Uterus (tissue), 2 donors: ENCODE measurements around the gene GLIS1.

Experiments used
- CTCF ChIP-seq, 4 experiments: fragments of 200-600 bp in 2 of 4; fragments of 450-650 bp in 2 of 4; sonication (generic) in 2 of 4; IDR thresholded peaks; one replicate each; pipeline ENCODE4 v1.5.1; 2016 to 2019; ENCODE audit warnings: antibody characterized with exemption in 4 of 4, mild to moderate bottlenecking in 2 of 4, moderate library complexity in 1 of 4
- POLR2A ChIP-seq, 2 donors: fragments of 450-650 bp; IDR thresholded peaks; one replicate each; pipeline ENCODE4 v1.6.1; 2016; ENCODE audit warnings: antibody characterized with exemption in 2 of 2, mild to moderate bottlenecking in 1 of 2, moderate library complexity in 1 of 2

- no peak for TF ChIP-seq CTCF (IDR thresholded peaks at IDR 0.05)
- TF ChIP-seq POLR2A (IDR thresholded peaks at IDR 0.05) = no peak
Observed at GRCh38 chr1:53468374-53468773, 270.6 kb downstream of the GLIS1 start.
